Endodermal cell (in vitro differentiated cells): ENCODE results near the gene SPATA7. TPM values are rescaled to one million over a fixed set of nuclear protein-coding genes. Genes with fewer than 3 reads are reported as not detected.

Experiments
- DNase-seq: peaks from one replicate; pipeline ENCODE4 v3.0.0-alpha.2; 2017
- H3K27ac ChIP-seq: 2 replicates; pipeline ENCODE4 v1.5.1; 2013; ENCODE audit warnings: mild to moderate bottlenecking, low read depth, low read length, moderate library complexity
- H3K27me3 ChIP-seq: 2 replicates; pipeline ENCODE4 v1.6.1; 2013; ENCODE audit warnings: mild to moderate bottlenecking, low read length, moderate library complexity; ENCODE audit not compliant: insufficient read depth, control insufficient read depth, poor library complexity, severe bottlenecking
- H3K36me3 ChIP-seq: 2 replicates; pipeline ENCODE4 v1.7.0; 2013; ENCODE audit warnings: mild to moderate bottlenecking, low read length, moderate library complexity; ENCODE audit not compliant: control insufficient read depth, insufficient read depth
- H3K4me1 ChIP-seq: one replicate; pipeline ENCODE4 v1.7.0; 2013; ENCODE audit warnings: low read length; ENCODE audit not compliant: control insufficient read depth, insufficient read depth
- H3K4me3 ChIP-seq: 2 replicates; pipeline ENCODE4 v1.5.1; 2013; ENCODE audit warnings: mild to moderate bottlenecking, low read length, moderate library complexity
- H3K9ac ChIP-seq: 2 replicates; pipeline ENCODE4 v1.6.1; 2013; ENCODE audit warnings: mild to moderate bottlenecking, low read length, moderate library complexity; ENCODE audit not compliant: poor library complexity, severe bottlenecking; ENCODE audit errors: extremely low read depth
- H3K9me3 ChIP-seq: 2 replicates; pipeline ENCODE4 v1.6.1; 2013; ENCODE audit warnings: mild to moderate bottlenecking, low read length, moderate library complexity; ENCODE audit not compliant: control insufficient read depth
- H3K27ac Mint-ChIP-seq: 2 replicates; pipeline ENCODE4 v1.8.0; 2020; ENCODE audit warnings: mixed read lengths
- H3K27me3 Mint-ChIP-seq: 2 replicates; pipeline ENCODE4 v1.8.0; 2021; ENCODE audit warnings: mild to moderate bottlenecking, mixed read lengths; ENCODE audit not compliant: insufficient read depth
- H3K36me3 Mint-ChIP-seq: 2 replicates; pipeline ENCODE4 v1.8.0; 2020; ENCODE audit warnings: low read depth, mixed read lengths
- H3K4me1 Mint-ChIP-seq: 2 replicates; pipeline ENCODE4 v1.8.0; 2020; ENCODE audit warnings: mixed read lengths
- H3K4me3 Mint-ChIP-seq: 2 replicates; pipeline ENCODE4 v1.8.0; 2020; ENCODE audit warnings: mild to moderate bottlenecking, moderate library complexity, mixed read lengths
- H3K9me3 Mint-ChIP-seq: 2 replicates; pipeline ENCODE4 v1.8.0; 2020; ENCODE audit warnings: mild to moderate bottlenecking, mixed read lengths
- CTCF ChIP-seq: fragments of 200-600 bp; sonication (generic); conservative IDR thresholded peaks from 2 replicates; pipeline ENCODE4 v1.5.0; 2021; ENCODE audit warnings: antibody characterized with exemption, mild to moderate bottlenecking
- WGBS, 2 experiments: methylation state at CpG; one replicate each; pipeline versions ENCODE4 v1.1.5 to v1.1.7; 2013; ENCODE audit warnings: missing lambda C conversion rate in 2 of 2, mixed read lengths in 1 of 2; ENCODE audit not compliant: insufficient coverage in 1 of 2, insufficient read length in 1 of 2; 5-methylcytosine and 5-hydroxymethylcytosine counted together
- total RNA-seq, 2 donors: library from RNA; stranded (reverse); fragmentation: NEBNext Ultra II Directional in 1 of 2; extraction: Animal tissue kit (Norgen Biotek cat#: 25700) in 1 of 2; gene quantifications; 2 replicates in 1 of 2; 3 replicates in 1 of 2; pipeline ENCODE4 v1.2.1, GENCODE V29; 2021

SPATA7 gene
- total RNA-seq, 2 donors from 2014 or later, result 20.6 to 47.0 TPM

DNA sequence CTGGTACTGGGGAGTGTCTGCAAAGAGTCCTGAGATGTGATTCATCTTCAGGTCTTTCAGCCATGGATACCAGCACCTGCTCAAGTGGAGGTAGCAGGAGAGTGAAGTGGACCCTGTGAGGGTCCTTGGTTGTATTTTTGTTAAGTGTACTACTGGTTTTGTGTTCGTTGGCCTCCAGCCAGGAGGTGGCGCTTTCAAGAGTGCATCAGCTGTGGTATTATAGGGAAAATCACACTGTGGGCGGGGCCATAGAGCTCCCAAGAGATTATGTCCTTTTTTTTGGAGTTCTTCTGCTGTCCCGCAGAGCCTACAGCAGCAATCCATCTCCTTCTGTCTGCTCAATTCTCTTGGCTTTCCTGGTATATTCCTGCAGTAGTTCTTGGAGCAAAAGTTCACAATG, 66.8 kb downstream of the SPATA7 start:
- H3K9me3 ChIP-seq, result peaks cover 9% of the 10 kb centered on the region
- no peaks in the 10 kb centered on the region for H3K27me3 Mint-ChIP-seq
- no peak overlapping the region for H3K27ac ChIP-seq
- peak; percentile 33 for TF ChIP-seq CTCF
- H3K36me3 ChIP-seq, result peaks cover 39% of the 10 kb centered on the region
- no peaks in the 10 kb centered on the region for H3K4me1 Mint-ChIP-seq
- H3K27me3 ChIP-seq, result no peaks in the 10 kb centered on the region
- H3K4me3 Mint-ChIP-seq, result no peak overlapping the region
- H3K4me3 ChIP-seq, result no peak overlapping the region
- no peak overlapping the region for H3K9ac ChIP-seq
- peaks cover 63% of the 10 kb centered on the region for H3K36me3 Mint-ChIP-seq
- no peaks in the 10 kb centered on the region for H3K4me1 ChIP-seq
- no peak overlapping the region for H3K27ac Mint-ChIP-seq
- DNase-seq, result peak; percentile 62
- peaks cover 14% of the 10 kb centered on the region for H3K9me3 Mint-ChIP-seq
- 89 to 97% methylated on average over 4 of the region's 4 CpGs for WGBS, 2 experiments

- Histone ChIP-seq H3K4me3 (no peak overlapping the region), H3K27ac (no peak overlapping the region), H3K9ac (no peak overlapping the region), H3K36me3 (peaks cover 33% of the 10 kb centered on the region), H3K4me1 (no peaks in the 10 kb centered on the region), H3K27me3 (no peaks in the 10 kb centered on the region), H3K9me3 (peaks cover 9% of the 10 kb centered on the region)
- Mint-ChIP-seq H3K27me3 (no peaks in the 10 kb centered on the region), H3K9me3 (peaks cover 32% of the 10 kb centered on the region), H3K27ac (no peak overlapping the region), H3K36me3 (peaks cover 75% of the 10 kb centered on the region), H3K4me3 (no peak overlapping the region), H3K4me1 (no peaks in the 10 kb centered on the region)
- no peak for DNase-seq
- TF ChIP-seq CTCF, result no peak
- 94 to 100% methylated on average over 1 to 2 of the region's 2 CpGs for WGBS, 2 experiments
Measured at GRCh38 chr14:88454886-88455285, 69.4 kb downstream of the SPATA7 start.

DNA sequence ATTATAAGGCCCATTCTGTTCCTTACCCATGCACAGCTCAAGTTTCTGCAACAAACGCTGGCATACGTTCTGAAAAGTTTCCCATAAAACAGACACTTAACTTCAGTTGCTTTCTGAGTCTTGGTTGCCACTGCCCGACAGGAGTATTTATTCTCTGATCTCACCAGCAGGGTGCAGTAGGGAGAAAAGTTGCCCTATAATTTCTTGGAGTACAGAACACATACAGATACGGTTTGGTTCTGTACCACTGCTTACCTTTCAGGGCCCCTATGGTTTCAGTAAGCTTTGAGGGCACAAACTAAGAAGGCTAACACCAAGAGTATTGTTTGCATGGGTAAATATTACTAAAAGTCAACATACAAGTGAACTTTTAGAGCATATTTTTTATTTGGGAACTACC, 77.9 kb downstream of the SPATA7 start:
- H3K4me1 ChIP-seq, result no peaks in the 10 kb centered on the region
- peak; percentile 60 for DNase-seq
- H3K36me3 ChIP-seq, result peaks cover 67% of the 10 kb centered on the region
- H3K27me3 Mint-ChIP-seq, result no peaks in the 10 kb centered on the region
- no peaks in the 10 kb centered on the region for H3K27me3 ChIP-seq
- peaks cover 32% of the 10 kb centered on the region for H3K9me3 ChIP-seq
- TF ChIP-seq CTCF, result peak; percentile 70
- peaks cover 47% of the 10 kb centered on the region for H3K9me3 Mint-ChIP-seq
- no peak overlapping the region for H3K4me3 Mint-ChIP-seq
- H3K4me1 Mint-ChIP-seq, result no peaks in the 10 kb centered on the region
- 91 to 96% methylated on average over 3 to 4 of the region's 4 CpGs for WGBS, 2 experiments
- no peak overlapping the region for H3K9ac ChIP-seq
- no peak overlapping the region for H3K4me3 ChIP-seq
- no peak overlapping the region for H3K27ac ChIP-seq
- H3K36me3 Mint-ChIP-seq, result peaks cover 88% of the 10 kb centered on the region
- no peak overlapping the region for H3K27ac Mint-ChIP-seq
